Right lobe of liver (tissue), 4 donors: ENCODE results near the gene GIT2.

Experiments used
- POLR2A ChIP-seq: fragments of 450-650 bp; IDR thresholded peaks from one replicate; pipeline ENCODE4 v1.6.1; 2017; ENCODE audit warnings: antibody characterized with exemption, mild to moderate bottlenecking
- TF ChIP-seq, protein P1 (sequence below), 4 donors: fragments of 200-600 bp in 3 of 4; fragments of 450-650 bp in 1 of 4; IDR thresholded peaks; one replicate each; pipeline versions ENCODE4 v1.5.1 to v1.8.0; 2016 to 2022; ENCODE audit warnings: antibody characterized with exemption in 4 of 4, mild to moderate bottlenecking in 2 of 4
- donor health status: DM: no; HTN: no; CAD: no.
- donor health status: DM: no; HTN: no; CAD: no.
- donor health status: DM: no; HTN: yes; CAD: no.

GRCh38 chr12:109997393-109997792 is 1.2 kb upstream of the GIT2 start:
- TF ChIP-seq, protein P1, sequence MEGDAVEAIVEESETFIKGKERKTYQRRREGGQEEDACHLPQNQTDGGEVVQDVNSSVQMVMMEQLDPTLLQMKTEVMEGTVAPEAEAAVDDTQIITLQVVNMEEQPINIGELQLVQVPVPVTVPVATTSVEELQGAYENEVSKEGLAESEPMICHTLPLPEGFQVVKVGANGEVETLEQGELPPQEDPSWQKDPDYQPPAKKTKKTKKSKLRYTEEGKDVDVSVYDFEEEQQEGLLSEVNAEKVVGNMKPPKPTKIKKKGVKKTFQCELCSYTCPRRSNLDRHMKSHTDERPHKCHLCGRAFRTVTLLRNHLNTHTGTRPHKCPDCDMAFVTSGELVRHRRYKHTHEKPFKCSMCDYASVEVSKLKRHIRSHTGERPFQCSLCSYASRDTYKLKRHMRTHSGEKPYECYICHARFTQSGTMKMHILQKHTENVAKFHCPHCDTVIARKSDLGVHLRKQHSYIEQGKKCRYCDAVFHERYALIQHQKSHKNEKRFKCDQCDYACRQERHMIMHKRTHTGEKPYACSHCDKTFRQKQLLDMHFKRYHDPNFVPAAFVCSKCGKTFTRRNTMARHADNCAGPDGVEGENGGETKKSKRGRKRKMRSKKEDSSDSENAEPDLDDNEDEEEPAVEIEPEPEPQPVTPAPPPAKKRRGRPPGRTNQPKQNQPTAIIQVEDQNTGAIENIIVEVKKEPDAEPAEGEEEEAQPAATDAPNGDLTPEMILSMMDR (IDR thresholded peaks at IDR 0.05): no peak
- TF ChIP-seq POLR2A: no peak
